ENCODE results near the gene CCL11. TPM values are rescaled to one million over a fixed set of nuclear protein-coding genes. Genes with fewer than 3 reads are reported as not detected.

CCL11 gene
- total and polyA plus RNA-seq, 2 of the 13 experiments (the other 11 are each of a cell fraction or from before 2014, with no cell fraction given): not detected

GRCh38 chr17:34246446-34246845 lies 39.1 kb upstream of the CCL11 start (continued):
- TF ChIP-seq RBM39 (IDR thresholded peaks at IDR 0.05; ENCODE audit: low read depth, low read length, poor library complexity, severe bottlenecking) (no peak), RELA (CRISPR knock-in tag; IDR thresholded peaks at IDR 0.05) (no peak), ZFP62 (CRISPR knock-in tag; IDR thresholded peaks at IDR 0.05) (no peak)
- TF ChIP-seq, protein P1, sequence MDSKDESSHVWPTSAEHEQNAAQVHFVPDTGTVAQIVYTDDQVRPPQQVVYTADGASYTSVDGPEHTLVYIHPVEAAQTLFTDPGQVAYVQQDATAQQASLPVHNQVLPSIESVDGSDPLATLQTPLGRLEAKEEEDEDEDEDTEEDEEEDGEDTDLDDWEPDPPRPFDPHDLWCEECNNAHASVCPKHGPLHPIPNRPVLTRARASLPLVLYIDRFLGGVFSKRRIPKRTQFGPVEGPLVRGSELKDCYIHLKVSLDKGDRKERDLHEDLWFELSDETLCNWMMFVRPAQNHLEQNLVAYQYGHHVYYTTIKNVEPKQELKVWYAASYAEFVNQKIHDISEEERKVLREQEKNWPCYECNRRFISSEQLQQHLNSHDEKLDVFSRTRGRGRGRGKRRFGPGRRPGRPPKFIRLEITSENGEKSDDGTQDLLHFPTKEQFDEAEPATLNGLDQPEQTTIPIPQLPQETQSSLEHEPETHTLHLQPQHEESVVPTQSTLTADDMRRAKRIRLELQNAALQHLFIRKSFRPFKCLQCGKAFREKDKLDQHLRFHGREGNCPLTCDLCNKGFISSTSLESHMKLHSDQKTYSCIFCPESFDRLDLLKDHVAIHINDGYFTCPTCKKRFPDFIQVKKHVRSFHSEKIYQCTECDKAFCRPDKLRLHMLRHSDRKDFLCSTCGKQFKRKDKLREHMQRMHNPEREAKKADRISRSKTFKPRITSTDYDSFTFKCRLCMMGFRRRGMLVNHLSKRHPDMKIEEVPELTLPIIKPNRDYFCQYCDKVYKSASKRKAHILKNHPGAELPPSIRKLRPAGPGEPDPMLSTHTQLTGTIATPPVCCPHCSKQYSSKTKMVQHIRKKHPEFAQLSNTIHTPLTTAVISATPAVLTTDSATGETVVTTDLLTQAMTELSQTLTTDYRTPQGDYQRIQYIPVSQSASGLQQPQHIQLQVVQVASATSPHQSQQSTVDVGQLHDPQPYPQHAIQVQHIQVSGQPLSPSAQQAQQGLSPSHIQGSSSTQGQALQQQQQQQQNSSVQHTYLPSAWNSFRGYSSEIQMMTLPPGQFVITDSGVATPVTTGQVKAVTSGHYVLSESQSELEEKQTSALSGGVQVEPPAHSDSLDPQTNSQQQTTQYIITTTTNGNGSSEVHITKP (CRISPR knock-in tag; IDR thresholded peaks at IDR 0.05; ENCODE audit: low read depth): no peak
- TF ChIP-seq, protein P2, sequence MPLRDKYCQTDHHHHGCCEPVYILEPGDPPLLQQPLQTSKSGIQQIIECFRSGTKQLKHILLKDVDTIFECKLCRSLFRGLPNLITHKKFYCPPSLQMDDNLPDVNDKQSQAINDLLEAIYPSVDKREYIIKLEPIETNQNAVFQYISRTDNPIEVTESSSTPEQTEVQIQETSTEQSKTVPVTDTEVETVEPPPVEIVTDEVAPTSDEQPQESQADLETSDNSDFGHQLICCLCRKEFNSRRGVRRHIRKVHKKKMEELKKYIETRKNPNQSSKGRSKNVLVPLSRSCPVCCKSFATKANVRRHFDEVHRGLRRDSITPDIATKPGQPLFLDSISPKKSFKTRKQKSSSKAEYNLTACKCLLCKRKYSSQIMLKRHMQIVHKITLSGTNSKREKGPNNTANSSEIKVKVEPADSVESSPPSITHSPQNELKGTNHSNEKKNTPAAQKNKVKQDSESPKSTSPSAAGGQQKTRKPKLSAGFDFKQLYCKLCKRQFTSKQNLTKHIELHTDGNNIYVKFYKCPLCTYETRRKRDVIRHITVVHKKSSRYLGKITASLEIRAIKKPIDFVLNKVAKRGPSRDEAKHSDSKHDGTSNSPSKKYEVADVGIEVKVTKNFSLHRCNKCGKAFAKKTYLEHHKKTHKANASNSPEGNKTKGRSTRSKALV (CRISPR knock-in tag; IDR thresholded peaks at IDR 0.05): no peak

DNA sequence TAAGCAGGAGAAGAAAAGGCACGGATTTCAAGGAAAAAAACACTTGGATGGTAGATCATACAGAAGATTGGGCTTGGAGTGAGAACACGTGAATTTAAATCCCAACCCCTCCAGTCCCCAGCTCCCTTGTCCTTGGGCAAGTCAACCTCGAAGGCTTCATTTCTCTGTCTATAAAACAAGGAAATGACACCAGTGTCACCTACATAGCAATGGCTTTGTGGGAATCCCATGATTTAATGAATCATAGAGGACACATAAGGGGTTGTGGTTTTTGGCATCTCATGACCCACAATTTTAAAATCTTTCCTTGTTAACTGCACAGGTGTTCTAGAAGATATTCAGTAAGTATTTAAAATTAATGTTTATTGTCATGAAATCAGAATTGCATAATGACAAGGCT lies 38.7 kb upstream of the CCL11 start:
- Histone ChIP-seq H4K20me1 (ENCODE audit: insufficient read depth, low read length) (no peaks in the 10 kb centered on the region), H3K9me3 (ENCODE audit: low read length) (no peaks in the 10 kb centered on the region), H3K79me2 (ENCODE audit: insufficient read depth, low read length) (no peaks in the 10 kb centered on the region), H3K4me2 (ENCODE audit: low read depth, low read length) (no peak overlapping the region), H3K27me3 (ENCODE audit: control insufficient read depth in 1 of 2, insufficient read depth in 2 of 2, low read length in 2 of 2) (no peaks in the 10 kb centered on the region; a peak in 1 of 5 replicates), H3K27ac (ENCODE audit: extremely low read length, insufficient read depth, low read length) (no peak overlapping the region), H3K4me1 (ENCODE audit: insufficient read depth, low read length) (no peaks in the 10 kb centered on the region), H3K36me3 (replicated peaks in 1 of 2; ENCODE audit: control insufficient read depth in 1 of 2, insufficient read depth in 2 of 2, low read length in 2 of 2) (no peaks in the 10 kb centered on the region), H2AFZ (ENCODE audit: low read length) (no peak overlapping the region), H3K9ac (ENCODE audit: insufficient read depth, low read depth, low read length) (no peak overlapping the region), H3K4me3 (replicated peaks in 1 of 3; ENCODE audit: insufficient read depth in 1 of 3, low read depth in 2 of 3, low read length in 3 of 3) (no peak overlapping the region)
- BruUV-seq (replicated peaks): no TSS peak
- CTCF ChIA-PET (ENCODE audit: low intra/inter-chr PET ratio, low total read pairs): no interaction called here
- DNase-seq (ENCODE audit: low spot score) (no peak), FAIRE-seq (no peak), ATAC-seq (no peak)
- in situ Hi-C loops (cut with HindIII; ENCODE audit: extremely low pct_ligation_motif_present, low pct_unique_long_range_greater_than_20kb): no loop called here
- WGBS (ENCODE audit: low lambda C conversion rate): 3% methylated on average over 3 of the region's 3 CpGs
- POLR2A ChIA-PET: no interaction called here
- intact Hi-C loops (cut with micrococcal nuclease; ENCODE audit: unreplicated experiment): no loop called here
- TF ChIP-seq, protein P3, sequence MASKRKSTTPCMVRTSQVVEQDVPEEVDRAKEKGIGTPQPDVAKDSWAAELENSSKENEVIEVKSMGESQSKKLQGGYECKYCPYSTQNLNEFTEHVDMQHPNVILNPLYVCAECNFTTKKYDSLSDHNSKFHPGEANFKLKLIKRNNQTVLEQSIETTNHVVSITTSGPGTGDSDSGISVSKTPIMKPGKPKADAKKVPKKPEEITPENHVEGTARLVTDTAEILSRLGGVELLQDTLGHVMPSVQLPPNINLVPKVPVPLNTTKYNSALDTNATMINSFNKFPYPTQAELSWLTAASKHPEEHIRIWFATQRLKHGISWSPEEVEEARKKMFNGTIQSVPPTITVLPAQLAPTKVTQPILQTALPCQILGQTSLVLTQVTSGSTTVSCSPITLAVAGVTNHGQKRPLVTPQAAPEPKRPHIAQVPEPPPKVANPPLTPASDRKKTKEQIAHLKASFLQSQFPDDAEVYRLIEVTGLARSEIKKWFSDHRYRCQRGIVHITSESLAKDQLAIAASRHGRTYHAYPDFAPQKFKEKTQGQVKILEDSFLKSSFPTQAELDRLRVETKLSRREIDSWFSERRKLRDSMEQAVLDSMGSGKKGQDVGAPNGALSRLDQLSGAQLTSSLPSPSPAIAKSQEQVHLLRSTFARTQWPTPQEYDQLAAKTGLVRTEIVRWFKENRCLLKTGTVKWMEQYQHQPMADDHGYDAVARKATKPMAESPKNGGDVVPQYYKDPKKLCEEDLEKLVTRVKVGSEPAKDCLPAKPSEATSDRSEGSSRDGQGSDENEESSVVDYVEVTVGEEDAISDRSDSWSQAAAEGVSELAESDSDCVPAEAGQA (IDR thresholded peaks at IDR 0.05; ENCODE audit: low read depth): no peak
- TF ChIP-seq, protein P3 (CRISPR knock-in tag; IDR thresholded peaks at IDR 0.05; ENCODE audit: borderline replicate concordance): no peak
- TF ChIP-seq ZNF775 (CRISPR knock-in tag; IDR thresholded peaks at IDR 0.05; ENCODE audit: borderline replicate concordance) (no peak), ZNF17 (CRISPR knock-in tag; IDR thresholded peaks at IDR 0.05) (no peak)
